ENCODE measurements around the gene POTEJ.
"Not testable (repeated sequence)": the region's sequence is repeated elsewhere in the genome, so short reads cannot be mapped to it uniquely, and the experiment has no call there.

Gene POTEJ

DNA sequence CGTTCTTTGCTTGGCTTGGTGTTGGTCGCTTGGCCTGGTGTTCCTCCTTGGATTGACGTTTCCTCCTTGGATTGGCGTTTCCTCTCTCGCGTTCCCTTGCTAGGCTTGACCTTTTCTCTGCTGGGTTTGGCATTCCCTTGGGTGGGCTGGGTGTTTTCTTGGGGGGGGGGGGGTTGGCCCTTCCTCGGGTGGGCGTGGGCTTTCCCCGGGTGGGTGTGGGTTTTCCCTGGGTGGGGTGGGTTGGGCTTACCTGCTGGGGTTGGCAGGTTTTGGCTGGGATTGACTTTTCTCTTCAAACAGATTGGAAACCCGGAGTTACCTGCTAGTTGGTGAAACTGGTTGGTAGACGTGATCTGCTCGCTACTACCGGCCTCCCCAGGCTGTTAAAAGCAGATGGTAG, at the start of gene POTEJ:
Gene POTEJ, plus strand, starts transcription at position 301 of the 400 bp plus-strand sequence. Its CDS starts 93 bp downstream, at position 394.
- DNase-seq: not testable (repeated sequence)

DNA sequence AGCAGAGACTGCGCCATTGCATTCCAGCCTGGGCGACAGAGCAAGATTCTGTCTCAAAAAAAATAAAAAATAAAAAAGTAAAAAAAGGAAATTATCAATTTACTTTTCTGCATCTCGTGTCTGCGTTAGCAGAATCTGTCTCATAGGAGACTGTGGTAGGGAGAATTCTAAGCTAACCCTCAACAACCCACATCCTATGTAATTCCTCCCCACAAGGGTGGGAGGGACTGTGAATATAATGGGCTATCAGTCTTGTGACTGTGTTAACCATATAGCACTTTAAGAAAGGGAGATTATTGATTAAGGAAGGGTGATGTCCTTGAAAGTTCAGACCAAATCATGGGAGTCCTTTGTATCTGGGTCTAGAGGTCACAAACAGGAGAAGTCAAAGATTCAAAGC, 45.1 kb upstream of the POTEJ start:
- not testable (repeated sequence) for DNase-seq

DNA sequence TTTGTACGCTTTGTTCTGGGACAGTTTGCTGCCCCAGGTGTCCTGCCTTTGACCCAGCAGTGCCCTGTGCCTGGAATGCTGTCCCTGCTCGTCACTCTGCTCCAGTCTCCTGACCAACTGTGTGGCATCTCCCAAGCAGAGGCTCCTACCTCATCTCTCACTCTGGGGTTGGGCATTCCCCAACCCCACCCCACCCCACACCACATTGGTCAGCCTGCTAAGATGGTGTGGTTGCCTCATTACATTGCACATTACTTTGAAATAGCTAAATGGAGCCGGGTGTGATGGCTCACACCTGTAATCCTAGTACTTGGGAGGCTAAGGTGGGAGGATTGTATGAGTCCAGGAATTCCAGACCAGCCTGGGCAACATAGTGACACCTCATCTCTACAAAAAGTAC, 39.3 kb upstream of the POTEJ start:
- DNase-seq: not testable (repeated sequence)

DNA sequence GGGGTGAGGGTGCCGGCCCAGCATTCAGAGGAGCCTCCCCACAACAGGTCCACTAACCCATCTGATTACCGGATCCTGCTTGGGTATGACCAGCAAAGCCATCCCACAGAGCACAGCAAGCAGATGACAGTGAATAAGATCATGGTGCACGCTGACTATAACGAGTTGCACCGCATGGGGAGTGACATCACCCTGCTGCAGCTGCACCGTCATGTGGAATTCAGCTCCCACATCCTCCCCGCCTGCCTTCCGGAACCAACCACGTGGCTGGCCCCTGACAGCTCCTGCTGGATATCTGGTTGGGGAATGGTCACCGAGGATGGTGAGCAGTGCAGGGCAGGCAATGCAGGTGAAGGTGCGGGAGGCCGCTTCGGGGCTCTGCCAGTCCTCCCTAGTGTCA, 37.0 kb upstream of the POTEJ start:
- not testable (repeated sequence) for DNase-seq

DNA sequence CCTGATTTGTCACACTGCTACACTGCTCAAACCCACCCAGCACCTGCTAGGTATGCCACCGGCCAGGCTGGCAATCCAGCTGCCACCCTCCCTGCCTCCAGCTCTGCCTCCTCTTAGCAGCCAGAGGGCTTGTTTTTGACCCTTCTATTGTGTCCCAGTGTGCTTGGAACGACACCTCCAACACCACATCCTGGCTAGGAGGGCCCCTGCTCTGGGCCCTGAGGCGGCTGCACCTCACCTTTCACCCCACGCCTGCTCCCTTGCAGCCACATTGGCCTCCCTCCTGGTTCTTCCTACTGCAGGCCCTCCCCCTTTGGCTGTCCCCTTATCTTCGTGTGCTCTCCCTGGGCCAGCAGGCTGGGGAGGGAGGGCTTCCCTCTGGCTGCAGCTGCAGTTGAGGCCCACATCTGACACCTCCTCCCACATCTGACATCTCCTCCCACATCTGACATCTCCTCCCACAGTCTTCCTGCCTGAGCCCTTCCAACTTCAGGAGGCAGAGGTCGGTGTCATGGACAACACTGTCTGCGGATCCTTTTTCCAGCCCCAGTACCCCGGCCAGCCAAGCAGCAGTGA, 34.9 kb upstream of the POTEJ start:
- DNase-seq: not testable (repeated sequence)

DNA sequence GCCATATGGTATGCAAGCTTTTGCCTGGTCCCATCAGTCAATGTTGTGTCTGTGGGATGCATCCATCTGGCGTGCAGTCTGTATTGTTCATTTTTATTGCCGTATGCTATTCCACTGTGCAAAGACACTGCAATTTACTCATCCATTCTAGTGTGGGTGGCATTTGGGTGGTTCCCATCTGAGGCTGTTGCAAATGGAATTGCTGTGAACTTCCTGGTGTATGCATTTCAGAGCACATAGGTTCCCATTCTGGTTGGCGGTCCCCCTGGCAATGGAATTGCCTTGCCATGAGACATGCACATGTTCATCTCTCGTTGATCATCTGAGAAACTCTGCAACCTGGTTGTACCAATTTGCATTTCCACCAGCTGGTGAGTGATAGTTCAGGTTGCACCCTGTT, 33.7 kb upstream of the POTEJ start:
- not testable (repeated sequence) for DNase-seq

DNA sequence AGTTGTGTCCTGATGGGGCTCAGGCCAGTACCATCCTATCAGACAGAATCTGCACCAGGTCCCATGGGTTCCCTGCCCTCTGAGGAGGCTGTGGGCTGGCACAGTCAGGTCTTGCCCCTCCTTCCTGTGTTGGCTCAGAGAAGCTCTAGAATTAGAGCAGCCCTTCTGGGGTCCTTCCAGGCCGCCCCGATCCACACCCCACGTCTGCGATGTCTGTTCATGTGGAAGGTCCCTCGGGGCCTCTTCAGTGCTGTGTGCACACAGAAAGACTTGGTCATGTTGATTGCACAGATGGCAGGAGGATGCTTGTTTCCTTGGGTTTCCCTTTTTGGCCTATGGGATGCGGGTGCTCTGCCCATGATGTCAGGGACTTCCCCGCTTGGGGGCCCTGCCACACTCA, 32.1 kb upstream of the POTEJ start:
- DNase-seq: not testable (repeated sequence)

DNA sequence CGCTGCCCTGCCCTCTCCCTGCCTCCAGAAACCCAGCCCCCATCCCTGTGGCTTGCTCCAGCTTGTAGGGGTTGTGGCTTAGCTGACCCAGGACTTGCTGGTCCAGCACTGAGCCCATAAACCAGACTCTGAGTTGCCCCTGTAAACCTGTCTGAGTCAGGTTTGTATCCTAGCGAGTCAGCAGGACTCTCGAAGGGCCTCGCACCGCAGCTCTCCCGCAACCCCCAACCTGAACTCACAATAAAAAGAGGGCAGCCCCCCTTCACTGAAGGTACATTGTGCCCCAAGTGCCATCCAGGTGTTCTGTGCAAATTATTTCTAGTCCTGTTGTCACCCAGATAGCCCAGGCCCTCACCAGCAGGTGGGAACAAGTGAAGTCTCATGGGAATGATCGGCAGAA, 29.7 kb upstream of the POTEJ start:
- not testable (repeated sequence) for DNase-seq

DNA sequence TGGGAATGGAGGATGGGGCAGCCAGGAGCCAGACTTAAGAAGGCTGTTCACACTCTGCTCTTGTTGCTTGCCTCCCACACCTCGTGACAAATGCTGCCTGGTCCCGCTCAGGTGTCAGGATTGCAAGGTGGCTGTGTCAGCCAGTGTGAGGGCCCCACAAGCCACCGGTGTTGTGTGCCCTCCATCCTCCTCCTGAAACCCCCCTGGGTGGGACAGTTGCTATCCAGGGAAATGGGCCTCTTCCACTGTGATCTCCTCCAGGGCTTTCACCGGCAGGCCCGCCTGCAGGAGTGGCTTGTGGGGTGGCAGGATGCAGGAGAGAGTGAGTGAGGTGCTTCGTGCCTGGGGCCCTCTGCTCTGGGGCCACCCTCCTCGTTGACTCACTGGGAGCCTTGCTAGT, 28.3 kb upstream of the POTEJ start:
- not testable (repeated sequence) for DNase-seq

DNA sequence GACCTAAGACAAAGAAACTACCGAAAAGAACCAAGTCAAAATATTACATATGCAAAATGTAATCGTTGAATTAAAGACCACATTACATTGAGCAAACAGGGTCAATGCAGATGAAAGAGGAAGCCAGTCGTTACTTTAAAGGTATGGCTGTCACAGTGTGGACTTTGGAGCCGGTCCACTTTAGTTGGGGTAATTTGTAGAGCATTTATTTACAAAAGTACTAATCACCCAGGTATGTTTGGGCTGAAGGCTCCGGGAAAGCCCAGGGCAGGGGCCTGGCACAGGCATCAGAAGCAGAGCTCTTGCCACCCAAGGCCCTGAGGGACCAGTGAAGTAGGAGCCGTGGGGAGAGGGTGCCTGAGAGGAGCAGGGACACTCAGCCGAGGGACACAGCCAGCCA, 27.7 kb upstream of the POTEJ start:
- not testable (repeated sequence) for DNase-seq

DNA sequence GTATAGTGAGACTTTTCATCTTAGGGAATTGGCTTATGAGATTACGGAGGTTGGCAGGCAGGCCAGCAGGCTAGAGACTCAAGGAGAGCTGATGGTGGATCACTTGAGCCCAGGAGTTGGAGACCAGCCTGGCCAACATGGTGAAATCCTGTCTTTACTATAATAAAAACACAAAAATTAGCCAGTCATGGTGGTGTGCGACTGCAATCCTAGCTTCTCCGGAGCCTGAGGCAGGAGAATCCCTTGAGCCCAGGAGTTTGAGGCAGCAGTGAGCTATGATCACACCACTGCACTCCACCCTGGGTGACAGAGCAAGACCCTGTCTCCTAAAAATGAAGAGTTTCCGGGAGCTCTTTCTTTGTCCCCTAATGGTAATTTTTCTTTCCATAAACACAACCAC, 26.5 kb upstream of the POTEJ start:
- not testable (repeated sequence) for DNase-seq

DNA sequence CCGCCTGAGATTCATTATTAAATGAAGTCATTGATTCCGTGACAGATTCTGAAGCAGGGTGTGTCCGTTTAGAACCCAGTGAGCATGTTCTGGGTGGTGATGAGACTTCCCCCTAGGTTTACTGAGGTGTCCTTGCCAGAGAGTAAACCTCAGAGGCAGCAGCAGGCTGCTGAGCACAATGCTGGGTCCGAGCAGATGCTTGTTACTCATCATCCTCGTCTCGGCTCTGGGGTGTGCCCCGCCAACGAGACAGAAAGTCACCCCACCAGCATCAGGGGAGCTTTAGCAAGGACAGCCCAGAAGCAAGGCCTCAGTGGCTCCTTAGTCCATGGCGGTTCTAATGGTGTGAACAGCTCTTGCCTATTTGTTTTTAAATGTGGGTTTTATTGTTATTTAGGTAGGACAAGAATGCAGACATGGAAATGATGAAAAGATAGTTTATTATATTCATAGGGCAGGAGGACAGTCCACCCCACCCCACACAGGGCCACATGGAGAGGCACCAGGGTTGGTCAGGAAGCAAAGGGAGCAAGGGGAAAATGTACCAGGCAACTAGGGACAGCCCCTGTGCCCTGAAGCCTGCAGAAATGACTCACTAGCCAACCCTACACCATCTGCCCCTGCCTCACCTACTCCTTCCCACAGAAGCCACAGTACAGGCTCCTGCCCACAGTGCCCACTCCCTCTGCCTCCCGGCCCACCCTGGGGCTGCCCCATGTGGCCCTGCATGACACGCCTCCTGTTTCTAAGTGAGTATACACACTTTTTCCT, 22.4 kb upstream of the POTEJ start:
- DNase-seq: not testable (repeated sequence)

DNA sequence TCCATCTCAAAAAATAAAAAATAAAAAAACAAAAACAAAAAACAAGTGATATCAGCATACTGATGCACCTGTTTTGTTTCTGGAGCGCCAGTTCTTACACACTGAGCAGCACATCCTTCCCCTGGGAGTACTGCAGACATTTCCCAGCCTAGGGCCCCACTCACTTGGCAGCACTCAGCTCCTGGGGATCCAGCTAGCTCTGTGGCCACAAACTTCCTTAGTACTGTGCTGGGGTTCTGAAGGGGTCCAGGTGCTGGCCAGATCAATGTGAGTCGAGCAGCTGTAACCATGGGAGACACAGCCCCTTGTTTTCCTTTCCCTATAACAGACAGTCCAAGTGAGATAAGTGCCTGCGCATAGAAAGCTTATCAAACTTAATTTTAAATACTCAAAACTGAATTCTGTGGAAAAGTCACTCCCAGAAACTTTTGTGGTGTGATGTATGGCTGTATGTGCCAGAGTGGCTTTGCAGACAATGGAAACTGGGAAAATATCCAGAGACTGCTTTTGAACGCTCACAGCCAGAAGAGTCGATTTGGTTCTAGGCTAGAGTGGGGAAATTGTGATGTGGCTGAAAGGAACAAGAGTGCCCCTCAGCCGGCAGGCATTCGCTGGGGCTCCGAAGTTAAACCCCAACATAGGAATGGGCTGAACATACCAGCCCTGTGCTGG, 20.9 kb upstream of the POTEJ start:
- not testable (repeated sequence) for DNase-seq

DNA sequence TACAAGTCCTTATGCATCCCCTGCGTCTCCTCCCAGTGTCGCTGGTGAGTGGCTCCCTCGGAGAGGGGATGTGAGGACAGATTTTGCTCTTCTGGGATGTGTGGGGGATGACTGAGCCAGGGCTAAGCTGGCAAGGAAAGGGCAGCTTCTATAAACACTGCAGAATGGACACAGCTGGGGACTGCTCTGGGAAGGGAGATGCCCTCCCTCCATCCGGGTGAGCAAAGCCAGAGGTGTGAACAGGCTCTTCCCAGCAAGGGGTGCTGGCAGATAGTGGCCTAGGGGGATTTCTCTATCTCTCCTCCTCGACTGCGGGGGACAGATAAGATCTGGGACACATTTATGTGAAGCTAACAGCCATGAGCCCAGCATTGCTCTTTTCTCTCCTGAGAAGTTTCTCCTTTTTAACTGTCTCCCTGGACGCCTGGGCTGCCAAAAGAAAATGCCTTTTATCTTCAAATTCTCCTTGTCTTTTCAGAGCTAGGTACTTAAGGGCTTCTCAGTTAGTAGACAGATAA, 20.3 kb upstream of the POTEJ start:
- not testable (repeated sequence) for DNase-seq

DNA sequence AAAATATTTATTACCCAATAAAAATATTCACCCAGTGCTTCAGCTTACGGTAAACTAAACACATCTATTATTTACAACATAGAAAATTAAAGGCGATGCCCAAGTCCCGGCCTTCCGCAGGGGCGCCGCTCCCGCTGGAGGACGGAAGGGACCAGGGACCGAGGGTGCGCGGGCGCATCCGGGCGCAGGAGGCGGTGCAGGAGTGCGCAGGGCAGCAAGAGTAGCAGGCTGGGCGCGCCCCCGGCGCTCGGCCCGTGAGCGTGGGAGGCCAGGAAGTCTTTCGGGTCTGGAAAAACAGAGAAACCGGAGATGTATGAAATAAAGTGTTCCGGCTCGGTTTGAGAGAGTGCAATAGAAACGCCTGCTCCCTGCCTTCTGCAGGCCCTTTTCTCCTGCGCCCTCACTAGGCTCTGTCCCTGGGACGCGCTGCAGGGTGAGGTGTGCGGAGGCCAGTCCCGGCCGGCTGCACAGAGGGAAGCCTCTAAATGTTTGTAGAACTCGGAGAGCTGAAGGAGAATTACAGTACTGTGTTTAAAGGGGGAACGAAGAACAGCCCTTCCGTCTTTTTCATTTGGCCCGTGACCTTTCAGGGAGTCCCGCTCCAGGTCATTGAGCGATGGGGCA, 18.3 kb upstream of the POTEJ start:
- not testable (repeated sequence) for DNase-seq

DNA sequence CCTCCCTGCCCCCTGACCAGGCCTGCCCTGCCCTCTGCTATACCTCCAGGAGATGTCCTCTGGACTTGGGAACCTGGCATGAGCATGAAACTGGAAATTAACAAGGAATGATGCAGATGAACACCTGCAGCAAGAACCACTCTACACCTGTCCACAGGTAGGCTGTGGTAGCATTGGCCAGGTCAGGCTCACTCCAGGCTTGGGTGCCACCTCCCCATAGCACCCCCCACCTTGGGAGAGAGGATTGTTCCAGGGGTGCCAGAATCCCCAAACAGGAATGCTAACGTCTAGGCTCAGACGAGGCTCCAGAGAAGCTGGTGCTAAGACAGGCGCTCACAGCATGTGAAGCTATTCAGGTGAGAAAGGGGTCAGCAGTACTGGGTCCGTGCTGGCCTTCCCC, 17.2 kb upstream of the POTEJ start:
- DNase-seq: not testable (repeated sequence)

DNA sequence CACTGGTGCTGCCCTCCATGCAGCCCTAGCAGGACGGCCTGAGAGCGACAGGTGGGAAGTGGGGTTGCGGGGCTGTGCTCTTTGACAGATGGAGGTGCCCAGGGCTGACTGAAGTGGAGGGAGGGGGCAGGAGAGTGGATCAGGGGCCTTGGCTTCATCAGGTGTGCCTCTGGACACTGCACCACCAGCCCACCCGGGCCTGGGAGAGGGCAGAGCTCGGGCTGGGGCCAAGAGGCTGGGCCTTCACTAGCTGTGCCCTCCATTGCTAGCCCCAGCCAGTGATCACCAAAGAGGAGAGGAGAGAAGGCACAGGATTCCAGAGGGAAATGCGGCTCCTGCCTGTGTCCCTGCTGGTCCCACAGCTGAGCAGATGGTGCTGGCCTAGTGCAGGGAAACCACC, 14.5 kb upstream of the POTEJ start:
- DNase-seq: not testable (repeated sequence)

DNA sequence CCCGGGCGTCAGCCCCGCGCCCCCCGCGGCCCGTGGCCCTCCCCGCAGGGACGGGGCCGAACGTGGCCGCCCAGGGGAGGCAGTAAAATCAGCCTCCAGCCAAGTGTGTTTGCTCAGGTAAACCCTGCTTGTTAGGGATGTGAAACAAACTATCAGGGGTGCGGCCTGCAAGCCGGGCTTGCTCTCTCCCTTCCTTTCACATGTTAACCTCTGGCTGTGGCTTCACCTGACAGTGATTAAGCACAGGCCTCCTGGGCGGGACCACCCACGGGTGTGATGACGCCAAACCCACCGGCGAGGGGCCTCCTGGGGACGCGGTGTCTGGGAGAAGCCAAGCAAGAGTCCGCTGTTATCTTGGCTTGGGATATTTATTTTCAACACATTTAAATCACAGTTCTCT, 13.2 kb upstream of the POTEJ start:
- DNase-seq: not testable (repeated sequence)

DNA sequence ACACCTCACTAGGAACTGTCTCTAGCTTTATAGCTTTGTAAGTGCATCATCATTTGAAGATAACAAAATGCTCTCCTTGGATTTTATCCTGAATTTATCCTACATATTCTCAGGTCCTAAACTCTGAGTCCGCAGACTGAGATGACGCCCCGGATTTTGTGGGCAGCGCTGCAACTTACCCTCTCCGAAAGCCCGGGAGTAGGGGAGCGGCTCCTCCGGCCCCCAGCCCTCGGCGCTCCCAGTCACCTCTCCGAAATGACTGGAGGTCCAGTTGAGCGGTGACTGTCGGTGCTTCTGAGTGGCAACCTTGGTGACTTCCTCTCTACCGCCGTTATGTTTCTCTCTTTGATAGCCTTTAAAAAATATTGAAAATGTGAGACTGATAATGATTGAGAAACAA, 12.8 kb upstream of the POTEJ start:
- not testable (repeated sequence) for DNase-seq

DNA sequence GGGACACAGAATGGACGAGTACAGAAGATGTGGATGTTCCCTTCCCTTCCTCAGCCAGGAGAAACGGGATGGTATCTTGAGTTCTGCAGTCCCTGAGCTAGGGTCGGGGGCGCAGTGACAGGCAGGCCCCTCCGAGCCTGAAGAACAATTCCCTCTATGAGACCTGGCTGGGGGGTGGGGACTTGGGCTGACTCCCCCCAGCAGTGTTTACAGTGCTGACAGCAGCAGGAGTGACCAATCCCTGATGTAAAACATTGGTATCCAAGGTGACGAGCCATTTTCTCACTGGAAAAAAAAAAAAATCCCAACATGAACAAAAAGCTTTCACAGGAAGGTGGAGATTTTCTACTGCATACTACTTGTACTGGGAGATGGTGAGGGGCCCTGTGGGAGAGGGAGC, 11.8 kb upstream of the POTEJ start, which contains the start of gene CFC1:
Gene CFC1, minus strand, starts transcription at position 183 of the 400 bp plus-strand sequence. CDS start 288 bp downstream, outside the sequence.
- DNase-seq: not testable (repeated sequence)

DNA sequence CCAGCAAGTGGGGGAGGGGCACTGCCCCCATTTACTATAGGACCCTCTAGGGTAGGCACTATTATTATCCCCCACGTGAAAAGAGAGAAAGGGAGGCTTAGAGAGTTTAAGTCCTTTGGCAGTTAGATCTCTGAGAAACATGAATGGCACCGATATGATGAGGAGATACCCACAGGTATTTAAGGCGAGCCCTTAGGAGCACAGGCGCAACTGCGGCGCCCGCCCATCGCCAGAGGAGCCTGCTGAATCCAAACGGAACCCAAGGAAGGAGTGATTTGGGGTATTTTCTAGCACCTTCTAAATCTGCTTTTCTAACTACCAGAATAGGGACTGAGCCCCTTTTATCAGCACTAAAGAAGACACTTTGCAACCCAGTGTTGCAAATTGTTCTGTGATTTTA, 11.3 kb upstream of the POTEJ start:
- DNase-seq: not testable (repeated sequence)

DNA sequence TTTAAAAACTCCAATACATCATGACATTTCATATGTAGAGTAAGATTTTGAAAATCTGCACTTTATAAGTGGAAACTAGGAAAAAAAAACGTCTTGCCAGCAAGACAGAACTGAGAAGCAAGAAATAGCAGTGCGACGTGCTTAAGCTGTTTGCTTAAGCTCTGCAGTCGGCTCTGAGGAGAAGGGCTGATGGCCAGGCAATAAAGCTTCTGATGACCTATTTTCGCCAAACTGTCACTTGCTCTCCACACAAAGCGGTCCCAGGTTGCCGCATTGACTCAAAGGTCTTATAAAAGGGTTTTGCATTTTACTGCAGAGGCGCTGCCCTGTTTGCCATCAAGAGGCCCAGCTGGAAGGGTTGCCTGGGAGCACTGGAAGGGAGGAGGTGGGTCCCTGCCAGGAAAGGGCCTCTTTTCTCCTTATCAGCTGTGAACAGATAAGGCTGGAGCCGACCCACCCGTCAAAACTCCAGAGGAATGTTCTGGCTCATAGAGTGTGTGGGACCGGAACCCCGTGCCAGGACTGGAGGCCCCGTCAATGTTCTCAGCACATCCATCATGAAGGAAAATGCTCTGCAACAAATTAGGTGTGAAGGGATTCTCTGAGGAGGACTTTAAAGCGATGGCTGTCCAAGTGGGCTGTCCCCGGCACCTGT, 9.5 kb upstream of the POTEJ start:
- not testable (repeated sequence) for DNase-seq

Data from SW 1271 (cell line).